GM12891 (cell line): ENCODE data around the gene CACNA1S.

Experiments used
- POLR2A ChIP-seq: IDR thresholded peaks from 2 replicates; pipeline ENCODE4 v1.6.1; 2011; ENCODE audit warnings: low read depth, low read length, control low read depth
- POLR2AphosphoS5 ChIP-seq: IDR thresholded peaks from 2 replicates; pipeline ENCODE4 v1.6.1; 2011; ENCODE audit warnings: low read depth, low read length, control low read depth

DNA sequence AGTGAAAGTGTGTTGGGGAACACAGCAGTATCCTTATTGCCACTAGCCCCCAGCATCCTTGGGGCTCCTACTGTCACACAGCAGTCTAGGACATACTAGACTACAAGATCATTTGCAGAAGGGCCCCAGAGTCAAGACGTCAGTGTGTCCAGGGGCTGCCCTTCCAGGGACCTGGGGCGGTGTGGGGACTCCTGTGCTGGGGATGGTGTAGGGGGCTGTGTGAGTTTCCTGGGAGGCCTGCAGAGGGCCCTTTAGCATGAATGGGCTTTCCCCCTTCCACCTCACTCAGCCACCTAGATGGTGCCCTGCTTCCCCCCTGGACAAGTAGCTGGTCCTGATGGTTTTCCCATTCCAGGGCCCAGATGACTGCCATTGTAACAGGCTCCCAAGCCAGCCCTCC is 71.2 kb downstream of the CACNA1S start:
- no peak for TF ChIP-seq POLR2A
- no peak for TF ChIP-seq POLR2AphosphoS5
